NK-92 treated with Interleukin-12 subunit alpha and Interleukin-12 subunit beta, amount 100 ng/mL, for 24 hours (cell line): ENCODE measurements around the gene HK1.
A peak's percentile ranks its signal among the peaks of the same experiment; 100 is the strongest.
"Not testable (repeated sequence)": the region's sequence is repeated elsewhere in the genome, so short reads cannot be mapped to it uniquely, and the experiment has no call there.

Experiments
- DNase-seq: peaks from one replicate; lab custom pipeline; 2025; lab: John Stamatoyannopoulos, UW

The HK1 gene

GRCh38 chr10:69278446-69278963 lies at the start of gene HK1:
Gene HK1 (plus strand): TSS chr10:69278496.
- no peak for DNase-seq

DNA sequence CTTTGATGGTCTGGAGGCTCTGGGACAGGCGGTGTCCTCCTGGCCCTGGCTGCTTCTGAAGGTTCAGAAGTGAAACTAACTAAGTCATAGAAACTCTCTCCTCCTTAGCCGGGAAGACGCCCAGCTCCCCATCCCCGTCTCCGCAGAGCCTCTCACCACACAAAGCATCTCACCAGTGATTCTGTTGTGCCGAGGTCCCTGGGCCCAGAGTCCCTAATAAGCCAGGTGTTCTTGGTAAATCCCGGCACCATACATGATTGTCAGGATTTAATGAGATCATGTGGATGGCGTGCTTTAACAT lies 48.7 kb upstream of the HK1 start:
- DNase-seq: no peak

- no peak for DNase-seq
Observed at GRCh38 chr10:69230128-69230527, 48.2 kb upstream of the HK1 start.

- DNase-seq: no peak
Observed at GRCh38 chr10:69232252-69232651, 46.0 kb upstream of the HK1 start.

GRCh38 chr10:69232736-69233480 lies 45.4 kb upstream of the HK1 start:
- no peak for DNase-seq

GRCh38 chr10:69234447-69234846 lies 43.8 kb upstream of the HK1 start:
- DNase-seq: no peak

- peak; percentile 57 for DNase-seq
Observed at GRCh38 chr10:69237528-69238159, 40.7 kb upstream of the HK1 start.

DNA sequence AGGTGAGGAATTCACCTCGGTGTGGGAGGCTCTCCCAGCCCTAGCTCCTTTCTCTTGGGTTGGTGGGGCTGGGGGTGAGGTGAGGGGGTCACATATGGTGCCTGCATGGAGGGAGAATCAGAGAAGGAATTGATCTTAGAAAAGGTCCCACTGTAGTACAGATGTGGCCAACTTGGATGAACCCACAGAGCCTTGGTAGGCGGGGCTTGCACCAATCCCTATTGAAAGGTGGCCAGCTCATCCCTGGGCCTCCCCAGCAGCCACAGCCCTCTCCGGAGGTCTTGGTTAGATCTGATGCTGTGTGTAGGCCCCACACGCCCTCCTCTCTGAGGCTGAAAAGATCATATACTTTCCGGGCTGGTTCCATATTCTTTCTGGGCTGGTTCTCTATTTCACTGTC lies 39.2 kb upstream of the HK1 start:
- DNase-seq: no peak

GRCh38 chr10:69239816-69240434 lies 38.4 kb upstream of the HK1 start:
- DNase-seq: no peak

- no peak for DNase-seq
Observed at GRCh38 chr10:69240455-69240854, 37.8 kb upstream of the HK1 start.

- DNase-seq: no peak
Observed at GRCh38 chr10:69241575-69241974, 36.7 kb upstream of the HK1 start.

DNA sequence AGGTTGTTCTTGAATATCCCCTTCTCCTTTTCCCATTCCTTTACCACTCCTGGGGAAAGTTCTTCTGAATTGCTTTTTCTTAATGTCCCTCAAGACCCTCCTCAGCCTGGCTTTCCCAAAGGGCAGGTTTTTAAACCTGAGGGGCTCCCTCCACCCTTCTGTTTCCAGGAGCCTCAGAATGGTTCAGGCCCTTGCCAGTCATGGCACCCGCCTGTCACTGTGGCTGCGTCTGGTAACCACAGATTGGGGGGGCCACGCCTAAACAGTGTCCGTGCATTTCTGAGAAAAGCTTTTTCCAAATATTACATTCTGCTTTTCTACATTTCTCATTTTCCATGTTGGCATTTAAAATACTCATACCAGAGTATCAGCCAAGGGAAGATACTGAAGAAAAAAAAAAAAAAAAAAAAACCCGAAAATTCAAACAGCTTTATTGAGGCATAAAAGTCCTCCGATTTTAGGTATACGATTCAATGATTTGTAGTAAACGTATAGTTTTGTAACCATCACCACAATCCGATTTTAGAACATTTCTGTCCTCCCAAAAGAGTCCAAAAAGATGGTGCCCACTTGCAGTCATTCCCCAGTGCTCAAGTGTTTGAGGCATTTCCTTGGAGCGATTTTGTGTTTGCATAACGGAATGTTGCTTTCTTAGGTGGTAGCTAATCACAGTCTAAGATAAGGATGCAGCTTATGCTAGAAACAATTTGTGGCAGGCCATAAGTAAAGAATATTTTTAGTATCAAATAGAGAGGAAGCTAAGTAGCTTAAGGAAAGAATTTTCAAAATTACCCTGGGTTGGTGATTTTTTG lies 36.0 kb upstream of the HK1 start:
- DNase-seq: no peak

DNA sequence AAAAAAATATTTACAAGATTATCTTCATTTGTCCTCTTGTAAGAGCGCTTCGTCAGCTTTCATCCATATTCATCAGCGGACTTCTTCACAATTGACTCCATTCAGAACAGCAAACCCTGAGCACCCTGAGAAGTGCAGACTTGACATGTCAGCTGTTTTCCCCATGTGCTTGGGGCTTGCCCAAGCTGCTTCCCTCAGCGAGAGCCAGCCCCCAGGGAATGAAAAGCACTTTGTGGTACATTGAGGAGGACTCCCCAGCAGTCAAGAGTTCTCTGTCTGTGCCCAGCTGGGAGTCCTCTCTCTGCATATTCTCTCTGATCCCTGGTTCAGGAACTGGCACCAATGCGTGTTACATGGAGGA lies 35.5 kb upstream of the HK1 start:
- no peak for DNase-seq

DNA sequence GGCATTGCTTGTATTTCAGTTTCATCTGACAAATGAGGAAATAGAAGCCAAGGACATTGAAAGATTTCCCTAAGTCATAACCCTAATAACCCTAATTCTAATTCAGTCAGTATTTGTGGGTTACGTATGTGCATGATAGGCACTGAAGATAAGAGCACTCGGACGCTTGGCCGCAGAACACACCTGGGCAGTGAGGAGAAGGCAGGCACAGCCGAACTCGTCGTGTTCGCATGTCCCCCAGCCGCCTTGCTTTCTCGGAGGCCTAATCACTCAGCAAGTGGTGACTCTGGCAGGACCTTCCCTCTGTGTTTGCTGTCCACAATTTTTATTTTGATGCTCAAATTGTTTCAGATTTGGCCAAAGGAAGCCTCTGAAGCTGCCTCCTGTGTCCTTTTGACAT lies 34.5 kb upstream of the HK1 start:
- DNase-seq: no peak

DNA sequence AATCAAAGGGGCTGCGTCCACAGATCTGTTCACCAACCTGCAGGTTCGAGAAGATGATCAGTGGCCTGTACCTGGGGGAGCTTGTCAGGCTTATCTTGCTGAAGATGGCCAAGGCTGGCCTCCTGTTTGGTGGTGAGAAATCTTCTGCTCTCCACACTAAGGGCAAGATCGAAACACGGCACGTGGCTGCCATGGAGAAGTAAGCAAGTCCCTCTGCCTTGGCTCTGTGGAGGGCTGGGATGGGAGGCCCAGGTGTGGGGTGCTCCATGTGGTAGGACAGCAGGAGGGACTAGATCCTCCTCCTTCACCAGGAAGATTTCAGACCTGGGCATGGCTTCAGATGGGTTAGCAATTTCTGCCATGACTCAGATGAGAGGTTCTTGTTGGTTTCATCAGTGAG lies 32.3 kb upstream of the HK1 start:
- no peak for DNase-seq

GRCh38 chr10:69246581-69247312 lies 31.5 kb upstream of the HK1 start:
- DNase-seq: no peak

GRCh38 chr10:69247313-69247710 lies 31.0 kb upstream of the HK1 start:
- no peak for DNase-seq

GRCh38 chr10:69248117-69248730 lies 30.1 kb upstream of the HK1 start:
- no peak for DNase-seq

DNA sequence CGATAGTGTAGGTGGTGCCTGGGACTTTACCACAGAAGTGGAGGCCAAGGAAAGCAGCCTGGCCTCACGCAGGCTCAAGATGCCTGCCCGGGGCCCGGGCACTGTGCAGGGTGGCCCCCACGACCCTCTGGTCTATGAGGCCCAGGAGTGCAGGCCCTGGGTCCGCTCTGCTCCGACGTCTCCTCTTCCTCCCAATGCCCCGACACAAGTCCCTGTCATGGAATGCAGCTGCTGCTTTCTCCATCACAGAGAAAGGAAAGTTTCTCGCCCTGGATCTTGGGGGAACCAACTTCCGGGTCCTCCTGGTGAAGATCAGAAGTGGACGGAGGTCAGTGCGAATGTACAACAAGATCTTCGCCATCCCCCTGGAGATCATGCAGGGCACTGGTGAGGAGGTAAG lies 28.3 kb upstream of the HK1 start:
- no peak for DNase-seq

GRCh38 chr10:69251417-69251816 lies 26.9 kb upstream of the HK1 start:
- not testable (repeated sequence) for DNase-seq

DNA sequence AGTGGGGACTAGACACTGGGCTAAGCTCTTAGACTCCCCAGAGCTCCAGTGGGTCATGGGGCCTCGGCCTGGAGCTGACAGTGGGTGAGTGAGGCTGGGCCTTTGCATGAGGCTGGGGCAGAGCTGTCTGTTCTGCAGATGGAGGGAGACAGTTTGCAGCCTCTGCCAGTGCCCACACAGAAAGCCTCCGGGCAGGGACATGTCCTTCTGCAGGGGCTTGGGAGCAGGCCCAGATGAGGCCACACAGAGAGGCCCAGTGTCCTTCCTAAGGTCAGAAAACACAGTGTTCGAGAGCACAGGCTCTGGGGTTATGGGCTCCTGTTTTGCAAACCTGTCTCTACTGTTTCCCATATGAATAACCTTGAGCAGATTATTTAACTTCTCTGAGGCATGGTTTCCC lies 25.1 kb upstream of the HK1 start:
- no peak for DNase-seq

DNA sequence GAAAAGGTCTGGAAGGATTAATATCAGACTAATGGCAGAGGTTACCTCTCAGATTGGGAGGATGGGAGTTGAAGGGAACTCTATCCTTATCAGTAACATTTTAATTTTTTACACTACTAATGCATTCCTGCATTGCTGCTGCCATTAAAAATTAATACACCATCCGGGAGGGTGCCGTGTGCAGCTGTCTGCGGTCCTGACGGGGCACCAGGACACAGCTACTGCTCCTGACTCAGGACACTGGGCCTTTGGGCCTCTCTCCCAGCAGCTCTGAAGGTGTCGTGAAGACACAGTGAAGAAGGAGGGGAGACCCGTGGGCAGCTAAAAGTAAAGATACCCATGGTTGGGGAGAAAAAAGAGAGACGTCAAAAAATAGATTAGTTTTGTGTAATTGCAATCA lies 23.4 kb upstream of the HK1 start:
- no peak for DNase-seq
